ENCODE measurements around the gene PCBP3.
"Not testable (repeated sequence)": the region's sequence is repeated elsewhere in the genome, so short reads cannot be mapped to it uniquely, and the experiment has no call there.

PCBP3 gene

DNA sequence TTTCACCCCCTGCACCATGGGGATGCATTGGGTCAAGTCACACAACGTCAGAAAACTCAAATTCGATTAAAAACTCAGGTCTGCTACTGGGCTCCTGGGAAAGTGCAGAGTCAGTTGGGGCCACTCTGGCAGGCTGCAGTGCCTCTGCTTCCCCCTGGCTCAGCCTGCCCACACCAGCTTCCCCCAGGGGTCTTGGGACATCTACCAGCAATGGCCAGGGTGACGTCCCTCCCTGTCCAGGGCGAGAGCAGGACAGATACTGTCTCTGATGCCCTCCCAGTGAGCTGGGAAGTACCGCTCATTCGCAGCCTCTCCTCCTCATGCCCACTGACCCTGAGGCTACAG is 231.9 kb downstream of the PCBP3 start:
- no peak for DNase-seq (ENCODE audit: low spot score)

DNA sequence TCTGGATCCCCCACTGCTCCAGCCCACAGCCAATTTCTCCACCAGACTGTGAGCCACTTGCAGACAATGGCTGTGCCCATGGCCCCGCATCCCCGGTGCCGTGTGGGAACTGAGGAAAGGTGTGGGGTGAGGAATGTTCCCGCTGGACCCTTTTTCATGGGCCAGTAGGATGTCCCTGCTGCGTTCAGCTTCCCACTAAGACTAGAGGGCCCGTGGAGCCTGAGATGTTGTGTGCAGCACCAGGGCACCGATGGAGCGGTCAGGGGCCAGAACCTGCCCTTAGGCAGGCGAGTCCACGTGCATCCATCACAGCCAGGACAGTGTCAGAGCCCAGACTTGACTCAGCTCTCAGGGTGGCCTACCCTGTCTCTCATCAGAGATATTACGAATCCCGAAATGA is 232.4 kb downstream of the PCBP3 start:
- no peak for DNase-seq (ENCODE audit: low spot score)

- DNase-seq (ENCODE audit: low spot score), result no peak
These were observed 233.1 kb downstream of the PCBP3 start for GRCh38 chr21:45876381-45877170.

- DNase-seq (ENCODE audit: low spot score), result no peak
These were observed 233.6 kb downstream of the PCBP3 start for GRCh38 chr21:45877171-45877438.

GRCh38 chr21:45877821-45878469 is 234.4 kb downstream of the PCBP3 start:
- DNase-seq (ENCODE audit: low spot score), result no peak

GRCh38 chr21:45880097-45881068 is 236.9 kb downstream of the PCBP3 start:
- peak; percentile 89 for DNase-seq (ENCODE audit: low spot score)

- no peak for DNase-seq (ENCODE audit: low spot score)
These were observed 239.1 kb downstream of the PCBP3 start for GRCh38 chr21:45882645-45883044.

DNA sequence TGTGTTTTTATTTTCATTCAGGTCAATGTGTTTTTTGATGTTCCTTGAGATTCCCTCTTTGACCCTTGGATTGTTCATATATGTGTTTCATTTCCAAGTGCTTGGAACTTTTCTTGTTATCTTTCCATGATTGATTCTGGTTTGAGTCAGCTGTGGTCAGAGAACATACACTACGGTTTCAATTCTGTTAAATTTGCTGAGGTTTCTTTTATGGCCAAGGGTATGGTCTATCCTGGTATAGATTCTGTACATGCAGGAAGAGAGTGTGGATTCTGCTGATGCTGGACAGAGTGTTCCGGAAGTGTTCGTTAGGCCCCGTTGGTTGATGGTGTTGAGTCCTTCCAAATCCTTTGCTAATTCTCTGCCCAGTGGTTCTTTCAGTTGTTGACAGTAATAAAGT is 239.6 kb downstream of the PCBP3 start:
- no peak for DNase-seq (ENCODE audit: low spot score)

DNA sequence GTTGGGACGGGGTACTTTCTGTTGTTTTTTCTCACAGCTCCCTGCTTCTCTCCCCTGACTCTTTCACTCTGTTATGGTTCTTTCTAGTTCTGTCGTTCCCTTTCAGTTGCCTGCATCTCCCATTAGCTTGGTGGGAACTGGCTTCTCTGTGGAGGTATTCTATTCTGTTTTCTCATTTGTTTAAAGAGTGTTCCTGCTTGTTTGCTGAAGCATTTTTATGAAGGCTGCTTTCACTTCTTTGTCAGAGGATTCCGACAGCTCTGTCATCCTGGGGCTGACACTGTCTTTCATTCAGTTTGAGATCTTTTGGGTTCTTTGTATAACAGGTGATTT is 242.0 kb downstream of the PCBP3 start:
- DNase-seq (ENCODE audit: low spot score), result no peak

DNA sequence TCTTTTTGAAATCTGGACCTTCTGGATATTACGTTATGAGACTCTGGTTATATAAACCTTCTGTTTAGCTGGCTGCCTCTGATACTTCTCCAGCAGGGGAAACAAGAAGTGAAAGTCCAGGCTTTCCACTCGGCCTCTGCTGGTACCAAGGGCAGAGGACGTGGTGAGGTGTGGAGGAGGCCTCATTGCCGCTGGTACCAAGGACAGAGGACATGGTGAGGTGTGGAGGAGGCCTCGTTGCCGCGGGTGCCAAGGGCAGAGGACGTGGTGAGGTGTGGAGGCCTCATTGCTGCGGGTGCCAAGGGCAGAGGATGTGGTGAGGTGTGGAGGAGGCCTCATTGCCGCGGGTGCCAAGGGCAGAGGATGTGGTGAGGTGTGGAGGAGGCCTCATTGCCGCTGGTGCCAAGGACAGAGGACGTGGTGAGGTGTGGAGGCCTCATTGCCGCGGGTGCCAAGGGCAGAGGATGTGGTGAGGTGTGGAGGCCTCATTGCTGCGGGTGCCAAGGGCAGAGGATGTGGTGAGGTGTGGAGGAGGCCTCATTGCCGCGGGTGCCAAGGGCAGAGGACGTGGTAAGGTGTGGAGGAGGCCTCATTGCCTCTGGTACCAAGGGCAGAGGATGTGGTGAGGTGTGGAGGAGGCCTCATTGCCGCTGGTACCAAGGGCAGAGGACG is 242.5 kb downstream of the PCBP3 start:
- DNase-seq (ENCODE audit: low spot score), result not testable (repeated sequence)

- no peak for DNase-seq (ENCODE audit: low spot score)
These were observed 243.1 kb downstream of the PCBP3 start for GRCh38 chr21:45886610-45887026.

DNA sequence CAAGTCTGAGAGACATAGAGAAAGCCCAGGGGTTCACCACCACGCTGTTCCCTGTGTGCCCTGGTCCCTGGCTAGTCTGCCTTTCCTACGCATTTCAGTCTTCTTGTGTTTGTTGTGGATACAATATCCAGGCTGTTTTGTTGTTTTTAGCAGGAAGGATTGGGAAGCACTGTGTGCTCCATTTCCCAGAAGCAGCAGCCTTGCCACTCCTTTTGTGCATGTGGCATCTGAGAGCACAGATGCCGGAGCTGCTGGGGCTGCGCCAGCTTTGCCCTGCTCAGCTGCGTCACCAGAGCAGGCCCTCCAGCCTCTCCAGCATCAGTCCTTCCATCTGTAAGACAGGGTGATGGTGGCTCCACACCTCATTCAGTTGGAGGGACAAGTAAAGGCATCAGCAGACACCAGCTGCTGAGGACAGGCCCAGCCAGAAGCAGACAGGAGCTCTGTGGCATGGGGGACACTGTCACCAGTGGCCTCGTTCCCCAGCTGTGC is 243.6 kb downstream of the PCBP3 start:
- DNase-seq (ENCODE audit: low spot score), result no peak

- no peak for DNase-seq (ENCODE audit: low spot score)
These were observed 244.3 kb downstream of the PCBP3 start for GRCh38 chr21:45887788-45888187.

- no peak for DNase-seq (ENCODE audit: low spot score)
These were observed 245.0 kb downstream of the PCBP3 start for GRCh38 chr21:45888386-45889009.

DNA sequence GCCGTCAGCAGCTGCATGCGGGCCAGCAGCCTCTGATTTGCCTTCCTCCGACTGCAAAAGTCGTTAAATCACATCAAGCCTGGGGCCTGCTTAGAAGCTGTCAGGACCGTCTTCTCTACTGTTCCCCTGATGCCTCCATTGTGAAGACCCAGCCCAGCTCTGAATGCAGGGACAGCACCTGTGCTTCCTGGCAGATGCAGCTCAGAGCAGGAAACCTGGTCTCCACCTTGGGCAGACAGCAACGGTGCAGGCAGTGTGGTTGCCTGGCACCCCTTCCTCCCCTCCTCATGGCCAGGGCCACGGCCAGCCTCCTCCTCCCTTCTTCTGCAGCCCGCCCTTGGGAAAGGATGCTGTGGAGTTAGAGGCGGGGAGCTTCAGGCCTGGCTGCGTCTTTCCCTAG is 245.7 kb downstream of the PCBP3 start:
- no peak for DNase-seq (ENCODE audit: low spot score)

GRCh38 chr21:45889961-45890360 is 246.4 kb downstream of the PCBP3 start:
- no peak for DNase-seq (ENCODE audit: low spot score)

- no peak for DNase-seq (ENCODE audit: low spot score)
These were observed 248.0 kb downstream of the PCBP3 start for GRCh38 chr21:45891388-45892155.

GRCh38 chr21:45892156-45892915 is 248.8 kb downstream of the PCBP3 start:
- no peak for DNase-seq (ENCODE audit: low spot score)

DNA sequence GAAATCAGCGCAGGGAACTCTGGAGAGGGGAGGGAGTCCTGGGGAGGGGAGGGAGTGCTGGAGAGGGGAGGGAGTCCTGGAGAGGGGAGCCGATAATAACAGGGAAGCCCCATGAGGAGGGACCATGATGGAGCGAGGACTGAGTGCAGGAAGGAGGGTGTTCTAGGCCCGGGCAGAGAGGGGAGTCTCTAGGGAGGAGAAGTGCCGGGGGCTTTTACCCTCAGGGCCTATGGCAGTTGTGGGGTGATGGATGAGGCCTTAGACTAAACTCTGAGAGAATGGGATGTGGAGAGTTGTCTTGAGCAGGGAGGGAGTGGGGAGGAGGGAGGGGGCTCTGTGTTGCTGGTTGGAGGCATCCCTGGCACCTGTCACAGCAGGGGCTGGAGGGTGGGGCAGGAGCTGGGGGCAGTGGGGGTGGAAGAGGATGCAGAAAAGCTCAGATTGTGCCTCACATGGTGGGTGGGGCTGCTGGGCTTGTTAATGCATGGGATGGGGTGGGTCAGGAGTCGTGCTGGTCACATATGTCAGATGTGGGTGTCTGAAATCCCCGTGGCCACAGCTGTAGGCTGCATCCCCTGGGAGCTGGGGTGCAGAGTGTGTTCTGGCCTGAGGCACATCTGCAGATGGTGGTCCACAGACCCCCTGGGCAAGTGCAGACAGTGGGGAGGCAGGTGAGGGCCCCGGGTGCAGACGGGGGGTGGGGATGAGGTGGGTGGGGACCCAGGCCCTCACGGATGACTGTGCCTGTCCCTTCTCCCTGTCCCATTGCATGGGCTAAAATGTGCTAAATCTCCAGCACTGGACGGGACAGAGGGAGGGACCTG is 249.6 kb downstream of the PCBP3 start:
- DNase-seq (ENCODE audit: low spot score), result no peak
